Activated CD8-positive, alpha-beta T cell treated with anti-CD3 and anti-CD28 coated beads for 36 hours (primary cell): Measurements from ENCODE around the gene RABIF. TPM values are rescaled to one million over a fixed set of nuclear protein-coding genes. Genes with fewer than 3 reads are reported as not detected.

Experiments
- ATAC-seq: fragments of 200-7000 bp; cut with Tn5 transposase; one replicate; pipeline ENCODE4 v1.10.0; 2021; ENCODE audit warnings: mild to moderate bottlenecking, moderate library complexity
- CTCF ChIA-PET: fragments of 350-600 bp; sonication (Branson Sonifier 250); formaldehyde crosslinking; loops from one replicate; lab custom pipeline; 2021; ENCODE audit warnings: antibody characterized with exemption; lab: Charles Lee
- POLR2A ChIA-PET: fragments of 350-600 bp; sonication (Branson Sonifier 250); formaldehyde crosslinking; loops from one replicate; lab custom pipeline; 2021; ENCODE audit warnings: antibody characterized with exemption; lab: Charles Lee
- DNase-seq: peaks from one replicate; pipeline ENCODE4 v3.0.0-alpha.2; 2020
- H3K27ac Mint-ChIP-seq: one replicate; pipeline ENCODE4 v1.8.0; 2021; ENCODE audit warnings: mild to moderate bottlenecking, mixed read lengths
- H3K27me3 Mint-ChIP-seq: one replicate; pipeline ENCODE4 v1.8.0; 2021; ENCODE audit warnings: mixed read lengths
- H3K36me3 Mint-ChIP-seq: one replicate; pipeline ENCODE4 v1.8.0; 2021; ENCODE audit warnings: low read depth, mixed read lengths
- H3K4me1 Mint-ChIP-seq: one replicate; pipeline ENCODE4 v1.8.0; 2021; ENCODE audit warnings: low read depth, mixed read lengths
- H3K4me3 Mint-ChIP-seq: one replicate; pipeline ENCODE4 v1.8.0; 2021; ENCODE audit warnings: mild to moderate bottlenecking, moderate library complexity, mixed read lengths
- H3K9me3 Mint-ChIP-seq: one replicate; pipeline ENCODE4 v1.8.0; 2021; ENCODE audit warnings: mixed read lengths
- intact Hi-C: fragments of 100-400 bp; cut with micrococcal nuclease; formaldehyde crosslinking; loops from one replicate; pipeline ENCODE4 v1.10.0; 2022
- total RNA-seq, 2 experiments: library from RNA; stranded (reverse); gene quantifications; one replicate each; pipeline ENCODE4 v1.2.3, GENCODE V29; 2021
- TF ChIP-seq, protein P1 (sequence below): fragments of 200-600 bp; IDR thresholded peaks from one replicate; pipeline ENCODE4 v1.8.0; 2022; ENCODE audit warnings: antibody characterized with exemption, mild to moderate bottlenecking

The RABIF gene
- total RNA-seq, 2 experiments from 2014 or later: 7.0 to 7.1 TPM

- ChIA-PET CTCF (interaction anchor here (4.2 kb wide), 1 partner anchor 15 kb away, joined by 25 read pairs; no protein-coding TSS in a partner anchor), POLR2A (no interaction called here)
- no peak for DNase-seq
- intact Hi-C loops: no loop called here
- TF ChIP-seq, protein P1, sequence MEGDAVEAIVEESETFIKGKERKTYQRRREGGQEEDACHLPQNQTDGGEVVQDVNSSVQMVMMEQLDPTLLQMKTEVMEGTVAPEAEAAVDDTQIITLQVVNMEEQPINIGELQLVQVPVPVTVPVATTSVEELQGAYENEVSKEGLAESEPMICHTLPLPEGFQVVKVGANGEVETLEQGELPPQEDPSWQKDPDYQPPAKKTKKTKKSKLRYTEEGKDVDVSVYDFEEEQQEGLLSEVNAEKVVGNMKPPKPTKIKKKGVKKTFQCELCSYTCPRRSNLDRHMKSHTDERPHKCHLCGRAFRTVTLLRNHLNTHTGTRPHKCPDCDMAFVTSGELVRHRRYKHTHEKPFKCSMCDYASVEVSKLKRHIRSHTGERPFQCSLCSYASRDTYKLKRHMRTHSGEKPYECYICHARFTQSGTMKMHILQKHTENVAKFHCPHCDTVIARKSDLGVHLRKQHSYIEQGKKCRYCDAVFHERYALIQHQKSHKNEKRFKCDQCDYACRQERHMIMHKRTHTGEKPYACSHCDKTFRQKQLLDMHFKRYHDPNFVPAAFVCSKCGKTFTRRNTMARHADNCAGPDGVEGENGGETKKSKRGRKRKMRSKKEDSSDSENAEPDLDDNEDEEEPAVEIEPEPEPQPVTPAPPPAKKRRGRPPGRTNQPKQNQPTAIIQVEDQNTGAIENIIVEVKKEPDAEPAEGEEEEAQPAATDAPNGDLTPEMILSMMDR: no peak
- no peak for ATAC-seq
- H3K36me3 Mint-ChIP-seq: no peaks in the 10 kb centered on the region
- H3K4me3 Mint-ChIP-seq: no peak overlapping the region
- H3K27ac Mint-ChIP-seq: no peak overlapping the region
- no peaks in the 10 kb centered on the region for H3K27me3 Mint-ChIP-seq
- no peaks in the 10 kb centered on the region for H3K9me3 Mint-ChIP-seq
- peaks cover 43% of the 10 kb centered on the region for H3K4me1 Mint-ChIP-seq
These were observed 51.1 kb downstream of the RABIF start for GRCh38 chr1:202837746-202838262.

DNA sequence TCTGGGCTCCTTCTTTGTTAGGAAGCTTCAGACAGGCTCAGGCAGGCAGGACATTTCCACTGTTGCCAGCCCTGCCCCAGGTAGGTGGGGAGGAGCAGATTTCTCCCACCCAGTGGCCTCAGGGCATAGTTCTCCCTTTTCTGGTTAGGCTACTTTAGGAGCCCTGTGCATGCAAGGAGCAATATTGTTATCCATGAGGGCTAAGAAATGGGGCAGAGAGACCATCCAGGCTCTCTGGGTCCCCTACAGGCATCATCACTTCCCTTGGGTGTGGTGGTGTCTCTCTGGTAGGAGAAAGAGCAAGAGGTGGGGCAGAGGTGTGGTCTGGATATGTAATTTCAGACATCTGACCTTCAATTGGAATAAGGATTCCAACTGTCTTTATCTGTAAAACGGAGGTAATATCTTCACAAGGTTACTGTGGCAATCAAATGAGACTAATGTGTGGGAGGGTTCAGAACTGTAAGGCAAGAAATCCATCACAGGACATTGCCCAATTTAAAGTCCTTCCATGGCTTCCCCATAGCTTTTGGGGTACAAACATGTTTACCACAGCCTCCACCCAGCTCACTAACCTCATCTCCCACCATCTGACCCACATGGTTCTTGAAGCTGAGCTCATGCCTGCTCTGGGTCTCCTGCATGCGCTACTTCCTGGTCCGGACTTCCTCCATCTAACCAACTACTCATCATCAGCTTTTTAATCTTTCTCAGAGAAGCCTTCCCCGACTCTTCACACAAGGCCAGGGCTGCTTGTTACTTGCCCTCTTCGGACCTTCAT, 52.1 kb downstream of the RABIF start:
- H3K4me3 Mint-ChIP-seq: no peak overlapping the region
- H3K27ac Mint-ChIP-seq: peak overlapping the region; percentile 27
- ChIA-PET CTCF (interaction anchor here (0.6 to 4.2 kb wide), 3 partner anchors 16 to 163 kb away, joined by 3 to 25 read pairs (median 4); no protein-coding TSS in a partner anchor), POLR2A (interaction anchor here (1.1 kb wide), 1 partner anchor 12 kb away, joined by 4 read pairs; no protein-coding TSS in a partner anchor)
- H3K27me3 Mint-ChIP-seq: no peaks in the 10 kb centered on the region
- ATAC-seq (no peak), DNase-seq (no peak)
- TF ChIP-seq, protein P1: no peak
- intact Hi-C loops: no loop called here
- no peaks in the 10 kb centered on the region for H3K36me3 Mint-ChIP-seq
- H3K4me1 Mint-ChIP-seq: peaks cover 43% of the 10 kb centered on the region
- H3K9me3 Mint-ChIP-seq: no peaks in the 10 kb centered on the region

DNA sequence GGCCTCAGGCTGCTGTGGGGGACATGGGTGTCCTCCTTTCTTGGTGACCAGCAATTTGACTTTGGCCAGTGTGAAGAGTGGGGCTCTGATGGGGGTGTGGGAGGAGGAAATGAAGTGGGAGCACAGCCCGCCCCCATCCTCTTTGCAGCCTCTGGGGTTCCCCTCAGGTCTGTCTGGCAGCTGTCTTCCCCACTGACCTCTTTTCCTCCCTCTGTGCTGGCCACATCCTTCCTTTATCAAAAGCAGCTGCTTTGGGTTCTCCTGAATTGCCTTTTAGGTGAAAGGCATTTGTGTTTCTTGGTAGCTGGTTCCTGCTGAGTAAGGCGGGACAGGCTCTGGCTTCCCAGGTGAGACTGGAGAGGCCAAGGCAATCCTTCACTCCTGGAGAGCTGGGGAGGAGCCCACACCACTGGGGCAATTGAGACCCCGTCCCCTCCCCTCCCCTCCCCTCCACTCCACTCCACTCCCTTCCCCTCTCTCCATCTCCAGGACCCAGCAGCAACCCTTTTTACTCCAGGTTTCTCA, 53.3 kb downstream of the RABIF start:
- CTCF ChIA-PET: interaction anchor here (0.6 to 4.2 kb wide), 7 partner anchors 9 to 1443 kb away, joined by 3 to 25 read pairs (median 4); no protein-coding TSS in a partner anchor
- Mint-ChIP-seq H3K36me3 (no peaks in the 10 kb centered on the region), H3K27ac (peak overlapping the region; percentile 67), H3K9me3 (no peaks in the 10 kb centered on the region), H3K4me3 (peak overlapping the region; percentile 17), H3K27me3 (no peaks in the 10 kb centered on the region), H3K4me1 (peaks cover 43% of the 10 kb centered on the region)
- TF ChIP-seq, protein P1: no peak
- ATAC-seq (peak; percentile 82), DNase-seq (peak; percentile 61)
- intact Hi-C loops: no loop called here
- POLR2A ChIA-PET: interaction anchor here (0.7 to 1.4 kb wide), 2 partner anchors 17 to 25 kb away, joined by 3 to 4 read pairs; partner anchors contain the start of gene PCAT6

DNA sequence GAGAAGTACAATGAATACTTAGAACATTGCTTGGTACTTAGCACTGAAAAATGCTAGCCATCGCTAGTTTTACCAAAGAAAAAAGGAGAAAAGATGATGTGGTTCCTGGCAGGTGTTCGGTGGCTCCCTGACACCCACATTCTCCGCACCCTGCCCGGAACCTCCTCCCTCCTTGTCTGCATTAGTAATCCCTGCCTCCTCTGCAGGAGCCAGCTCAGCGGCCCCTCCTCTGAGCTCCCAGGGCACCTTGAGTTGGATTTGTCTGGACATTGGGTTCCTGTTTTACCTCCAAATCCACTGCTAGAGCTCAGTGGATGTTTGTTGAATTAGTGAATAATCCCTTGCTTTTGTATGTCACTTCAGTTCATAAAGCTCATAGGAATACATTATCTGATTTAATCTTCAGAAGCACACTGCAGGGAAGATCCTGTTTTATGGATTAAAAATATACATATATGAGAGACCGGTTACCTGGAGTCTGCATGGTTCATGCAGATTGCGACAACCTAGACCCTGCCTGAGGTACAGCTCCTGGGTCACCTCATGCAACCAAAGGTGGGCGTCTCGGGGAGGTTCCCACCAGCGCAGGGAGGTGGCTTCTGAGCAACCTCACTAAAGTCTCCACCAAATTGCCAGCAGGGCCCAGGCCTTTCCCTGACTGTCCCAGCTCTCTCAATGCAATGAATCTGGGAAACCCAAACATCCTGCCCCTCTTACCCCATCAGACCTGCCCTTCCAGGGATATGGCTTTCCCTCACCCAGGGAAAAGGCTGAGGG, 54.0 kb downstream of the RABIF start:
- H3K9me3 Mint-ChIP-seq: no peaks in the 10 kb centered on the region
- CTCF ChIA-PET: interaction anchor here (0.7 to 4.2 kb wide), 4 partner anchors 9 to 91 kb away, joined by 3 to 25 read pairs (median 4); no protein-coding TSS in a partner anchor
- peaks cover 43% of the 10 kb centered on the region for H3K4me1 Mint-ChIP-seq
- H3K4me3 Mint-ChIP-seq: peak overlapping the region; percentile 17
- H3K27ac Mint-ChIP-seq: peak overlapping the region; percentile 67
- H3K36me3 Mint-ChIP-seq: no peaks in the 10 kb centered on the region
- DNase-seq: peak; percentile 54
- ATAC-seq: peak; percentile 72
- TF ChIP-seq, protein P1: no peak
- no peaks in the 10 kb centered on the region for H3K27me3 Mint-ChIP-seq
- intact Hi-C loops: no loop called here
- POLR2A ChIA-PET: interaction anchor here (0.7 to 1.4 kb wide), 3 partner anchors 18 to 30 kb away, joined by 3 to 4 read pairs (median 3); partner anchors contain the start of gene PCAT6
